Fibroblast of lung (primary cell): Measurements from ENCODE around the gene PRKAA1.

Experiments used
- EZH2 ChIP-seq: IDR thresholded peaks from 2 replicates; pipeline ENCODE4 v1.5.1; 2012; ENCODE audit warnings: low read length, control low read depth, mild to moderate bottlenecking; ENCODE audit errors: missing control alignments
- TF ChIP-seq, protein P1 (sequence below), 2 donors: IDR thresholded peaks in 1 of 2; conservative IDR thresholded peaks in 1 of 2; 1 replicate in 1 of 2; 2 replicates in 1 of 2; pipeline ENCODE4 v1.5.1; 2011 to 2012; ENCODE audit warnings: low read length in 2 of 2, control low read depth in 1 of 2, inconsistent platforms in 1 of 2, low read depth in 1 of 2, mild to moderate bottlenecking in 1 of 2

DNA sequence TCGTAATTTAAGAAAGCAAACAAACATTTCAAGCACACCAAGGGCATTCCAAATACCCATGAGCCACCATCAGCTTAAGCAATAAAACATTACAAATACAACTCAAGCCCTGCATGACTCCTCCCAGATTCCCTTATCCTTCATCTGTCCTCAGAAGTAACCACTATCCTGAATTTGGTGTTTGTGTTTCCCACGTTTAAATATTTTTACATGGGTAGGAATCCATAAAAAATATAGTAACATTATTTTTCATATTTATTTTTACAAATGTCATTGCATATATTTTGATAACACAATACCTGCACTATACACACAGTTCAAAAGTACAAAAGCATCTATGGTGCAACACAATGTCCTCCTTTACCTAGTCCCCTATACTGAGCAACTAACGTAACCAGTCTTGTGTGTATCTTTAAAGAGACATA, 6.4 kb downstream of the PRKAA1 start:
- TF ChIP-seq, protein P1, sequence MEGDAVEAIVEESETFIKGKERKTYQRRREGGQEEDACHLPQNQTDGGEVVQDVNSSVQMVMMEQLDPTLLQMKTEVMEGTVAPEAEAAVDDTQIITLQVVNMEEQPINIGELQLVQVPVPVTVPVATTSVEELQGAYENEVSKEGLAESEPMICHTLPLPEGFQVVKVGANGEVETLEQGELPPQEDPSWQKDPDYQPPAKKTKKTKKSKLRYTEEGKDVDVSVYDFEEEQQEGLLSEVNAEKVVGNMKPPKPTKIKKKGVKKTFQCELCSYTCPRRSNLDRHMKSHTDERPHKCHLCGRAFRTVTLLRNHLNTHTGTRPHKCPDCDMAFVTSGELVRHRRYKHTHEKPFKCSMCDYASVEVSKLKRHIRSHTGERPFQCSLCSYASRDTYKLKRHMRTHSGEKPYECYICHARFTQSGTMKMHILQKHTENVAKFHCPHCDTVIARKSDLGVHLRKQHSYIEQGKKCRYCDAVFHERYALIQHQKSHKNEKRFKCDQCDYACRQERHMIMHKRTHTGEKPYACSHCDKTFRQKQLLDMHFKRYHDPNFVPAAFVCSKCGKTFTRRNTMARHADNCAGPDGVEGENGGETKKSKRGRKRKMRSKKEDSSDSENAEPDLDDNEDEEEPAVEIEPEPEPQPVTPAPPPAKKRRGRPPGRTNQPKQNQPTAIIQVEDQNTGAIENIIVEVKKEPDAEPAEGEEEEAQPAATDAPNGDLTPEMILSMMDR (conservative IDR thresholded peaks at IDR 0.05 in 1 of 2, IDR thresholded peaks at IDR 0.05 in 1 of 2; ENCODE audit: low read depth in 1 of 2, low read length in 2 of 2) = no peak
- TF ChIP-seq EZH2 = no peak
